Prostate gland (tissue), 2 donors: ENCODE data around the gene TGIF1. TPM values are rescaled to one million over a fixed set of nuclear protein-coding genes. Genes with fewer than 3 reads are reported as not detected.

Experiments used
- DNase-seq: peaks from one replicate; pipeline ENCODE4 v3.0.0-alpha.2; 2019; ENCODE audit warnings: low spot score
- H3K27ac ChIP-seq, 2 donors: fragments of 200-600 bp; sonication (generic); 2 replicates each; pipeline ENCODE4 v1.5.1; 2017 to 2019
- H3K27me3 ChIP-seq: fragments of 200-600 bp; sonication (generic); replicated peaks from 2 replicates; pipeline ENCODE4 v1.5.1; 2019; ENCODE audit not compliant: insufficient read depth
- H3K36me3 ChIP-seq, 2 donors: fragments of 200-600 bp; sonication (generic); 1 replicate in 1 of 2; 2 replicates in 1 of 2; pipeline versions ENCODE4 v1.5.1 to v1.8.1; 2017 to 2019
- H3K4me1 ChIP-seq: fragments of 200-600 bp; sonication (generic); replicated peaks from 2 replicates; pipeline ENCODE4 v1.5.1; 2019
- H3K4me3 ChIP-seq, 2 donors: fragments of 200-600 bp; sonication (generic); 2 replicates each; pipeline ENCODE4 v1.5.1; 2017 to 2019
- H3K9me3 ChIP-seq: fragments of 200-600 bp; sonication (generic); 2 replicates; pipeline ENCODE4 v1.5.1; 2017
- CTCF ChIP-seq, 4 experiments: fragments of 200-600 bp in 2 of 4; fragments of 450-650 bp in 2 of 4; sonication (generic) in 2 of 4; IDR thresholded peaks; 1 replicate in 3 of 4; 2 replicates in 1 of 4; pipeline ENCODE4 v1.5.1; 2016 to 2019; ENCODE audit warnings: antibody characterized with exemption in 4 of 4, mild to moderate bottlenecking in 2 of 4, moderate library complexity in 2 of 4
- POLR2A ChIP-seq: fragments of 450-650 bp; IDR thresholded peaks from one replicate; pipeline ENCODE4 v1.6.1; 2016; ENCODE audit warnings: antibody characterized with exemption, mild to moderate bottlenecking
- POLR2AphosphoS5 ChIP-seq: sonication (generic); formaldehyde crosslinking; IDR thresholded peaks from one replicate; pipeline ENCODE4 v1.6.1; 2017; ENCODE audit warnings: antibody characterized with exemption
- WGBS: methylation state at CpG from one replicate; pipeline ENCODE4 v1.1.5; 2018; 5-methylcytosine and 5-hydroxymethylcytosine counted together
- intact Hi-C: fragments of 100-400 bp; cut with DNase I; formaldehyde crosslinking; loops from one replicate; pipeline ENCODE4 v1.14.2; 2022
- total RNA-seq, 2 donors: library from RNA; depleted of rRNA; stranded (reverse); fragments of >200 nt; gene quantifications; one replicate each; pipeline ENCODE4 v1.1.0, GENCODE V29; 2016

TGIF1 gene
- total RNA-seq, 2 donors from 2014 or later = 124 to 151 TPM

DNA sequence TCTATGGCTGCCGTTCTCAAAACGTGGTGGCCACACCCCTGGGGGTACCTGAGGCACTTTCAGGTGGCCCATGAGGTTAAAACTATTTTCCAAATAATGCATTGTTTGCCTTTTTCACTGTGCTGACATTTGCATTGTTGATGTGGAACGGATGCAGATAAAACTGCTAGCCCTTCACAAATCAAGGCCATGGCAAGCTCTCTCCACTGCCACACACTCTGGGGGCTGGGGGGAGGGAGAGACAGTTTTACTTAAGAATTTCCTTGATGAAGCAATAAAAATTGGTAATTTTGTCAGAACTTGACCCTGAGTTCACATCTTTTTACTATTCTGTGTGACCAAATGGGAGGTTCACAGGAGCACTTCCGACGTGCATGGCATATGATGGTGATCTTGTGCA, 22.0 kb upstream of the TGIF1 start:
- no peak overlapping the region for H3K4me3 ChIP-seq
- H3K27ac ChIP-seq = no peak overlapping the region
- no peaks in the 10 kb centered on the region for H3K9me3 ChIP-seq
- TF ChIP-seq POLR2A (no peak), POLR2AphosphoS5 (no peak), CTCF (IDR thresholded peaks at IDR 0.05) (no peak)
- intact Hi-C loops = no loop called here
- H3K27me3 ChIP-seq = no peaks in the 10 kb centered on the region
- no peaks in the 10 kb centered on the region for H3K36me3 ChIP-seq
- no peaks in the 10 kb centered on the region for H3K4me1 ChIP-seq
- no peak for DNase-seq
- 91% methylated on average over 5 of the region's 5 CpGs for WGBS

DNA sequence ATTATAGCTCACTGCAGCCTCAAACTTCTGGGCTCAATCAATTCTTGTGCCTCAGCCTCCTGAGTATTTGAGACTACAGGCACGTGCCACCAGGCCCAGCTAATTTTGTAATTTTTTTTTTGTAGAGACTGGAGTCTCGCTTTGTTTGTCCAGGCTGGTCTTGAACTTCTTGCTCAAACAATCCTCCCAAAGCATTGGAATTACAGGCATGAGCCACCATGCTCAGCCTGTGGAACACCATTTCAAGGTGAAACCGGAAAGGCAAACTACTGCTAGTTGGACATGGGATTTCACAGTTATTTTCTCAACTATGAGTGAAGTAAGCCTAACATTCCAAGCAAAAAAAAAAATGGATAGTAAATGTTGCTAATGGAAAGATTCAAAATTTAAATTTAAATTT, 20.9 kb upstream of the TGIF1 start:
- no peak for TF ChIP-seq CTCF (IDR thresholded peaks at IDR 0.05)
- TF ChIP-seq POLR2A = no peak
- no peak for TF ChIP-seq POLR2AphosphoS5
- no peak for DNase-seq
- intact Hi-C loops = no loop called here
- H3K9me3 ChIP-seq = no peaks in the 10 kb centered on the region
- 92% methylated on average over 3 of the region's 3 CpGs for WGBS
- no peak overlapping the region for H3K27ac ChIP-seq
- H3K4me1 ChIP-seq = no peaks in the 10 kb centered on the region
- H3K27me3 ChIP-seq = no peaks in the 10 kb centered on the region
- no peaks in the 10 kb centered on the region for H3K36me3 ChIP-seq
- no peak overlapping the region for H3K4me3 ChIP-seq

GRCh38 chr18:3434685-3435084, 15.3 kb upstream of the TGIF1 start:
- H3K4me3 ChIP-seq = no peak overlapping the region
- WGBS = 77% methylated on average over 4 of the region's 4 CpGs
- H3K27me3 ChIP-seq = no peaks in the 10 kb centered on the region
- no peaks in the 10 kb centered on the region for H3K4me1 ChIP-seq
- no peaks in the 10 kb centered on the region for H3K9me3 ChIP-seq
- TF ChIP-seq POLR2AphosphoS5 (no peak), CTCF (IDR thresholded peaks at IDR 0.05) (no peak)
- no peak for DNase-seq
- no peak overlapping the region for H3K27ac ChIP-seq
- no peaks in the 10 kb centered on the region for H3K36me3 ChIP-seq
- intact Hi-C loops = no loop called here

- intact Hi-C loops = no loop called here
- TF ChIP-seq CTCF (IDR thresholded peaks at IDR 0.05) (no peak), POLR2AphosphoS5 (no peak), POLR2A (no peak)
- H3K9me3 ChIP-seq = no peaks in the 10 kb centered on the region
- DNase-seq = no peak
- H3K27me3 ChIP-seq = no peaks in the 10 kb centered on the region
- H3K4me1 ChIP-seq = no peaks in the 10 kb centered on the region
- 86% methylated on average over 5 of the region's 5 CpGs for WGBS
- H3K4me3 ChIP-seq = no peak overlapping the region
- H3K36me3 ChIP-seq = no peaks in the 10 kb centered on the region
- no peak overlapping the region for H3K27ac ChIP-seq
Observed at GRCh38 chr18:3440341-3440740, 9.6 kb upstream of the TGIF1 start.

- TF ChIP-seq POLR2AphosphoS5 = no peak
- TF ChIP-seq POLR2A = no peak
- TF ChIP-seq CTCF (IDR thresholded peaks at IDR 0.05) = peak in 2 of 4 experiments; percentile 17 to 24
- 20% methylated on average over 2 of the region's 2 CpGs for WGBS
- no peaks in the 10 kb centered on the region for H3K4me1 ChIP-seq
- intact Hi-C loops = no loop called here
- no peaks in the 10 kb centered on the region for H3K9me3 ChIP-seq
- no peak overlapping the region for H3K4me3 ChIP-seq
- H3K27me3 ChIP-seq = no peaks in the 10 kb centered on the region
- DNase-seq = no peak
- no peak overlapping the region for H3K27ac ChIP-seq
- no peaks in the 10 kb centered on the region for H3K36me3 ChIP-seq
Observed at GRCh38 chr18:3441290-3441689, 8.7 kb upstream of the TGIF1 start.
